Liver (tissue), 3 donors: ENCODE results near the gene PAGE2.

Experiments
- CTCF ChIP-seq: fragments of 150-350 bp; IDR thresholded peaks from 2 replicates; pipeline ENCODE4 v1.5.1; 2017; ENCODE audit warnings: improper control_type of control experiment, low read depth, low read length; ENCODE audit not compliant: missing input control
- EGR1 ChIP-seq, 2 donors: IDR thresholded peaks; 2 replicates each; pipeline ENCODE4 v1.6.1; 2016 to 2018; ENCODE audit warnings: antibody characterized with exemption in 2 of 2, low read depth in 2 of 2
- GABPA ChIP-seq, 2 donors: IDR thresholded peaks in 1 of 2; conservative IDR thresholded peaks in 1 of 2; 2 replicates each; pipeline ENCODE4 v1.6.1; 2016; ENCODE audit warnings: antibody characterized with exemption in 2 of 2, mild to moderate bottlenecking in 1 of 2, moderate library complexity in 1 of 2
- NR2F2 ChIP-seq: IDR thresholded peaks from 2 replicates; pipeline ENCODE4 v1.6.1; 2016; ENCODE audit warnings: antibody characterized with exemption
- RAD21 ChIP-seq, 2 donors: IDR thresholded peaks; 2 replicates each; pipeline ENCODE4 v1.6.1; 2016; ENCODE audit warnings: antibody characterized with exemption in 2 of 2, mild to moderate bottlenecking in 2 of 2
- SP1 ChIP-seq: IDR thresholded peaks from 2 replicates; pipeline ENCODE4 v1.6.1; 2018; ENCODE audit warnings: antibody characterized with exemption, mild to moderate bottlenecking
- YY1 ChIP-seq: IDR thresholded peaks from 2 replicates; pipeline ENCODE4 v1.6.1; 2016; ENCODE audit warnings: antibody characterized with exemption, mild to moderate bottlenecking
- TF ChIP-seq, protein P1 (sequence below): IDR thresholded peaks from 2 replicates; pipeline ENCODE4 v1.6.1; 2016; ENCODE audit warnings: antibody characterized with exemption
- TF ChIP-seq, protein P2 (sequence below): IDR thresholded peaks from 2 replicates; pipeline ENCODE4 v1.6.1; 2016; ENCODE audit warnings: antibody characterized with exemption, mild to moderate bottlenecking
- donor health status: healthy.
- donor health status: healthy.

DNA sequence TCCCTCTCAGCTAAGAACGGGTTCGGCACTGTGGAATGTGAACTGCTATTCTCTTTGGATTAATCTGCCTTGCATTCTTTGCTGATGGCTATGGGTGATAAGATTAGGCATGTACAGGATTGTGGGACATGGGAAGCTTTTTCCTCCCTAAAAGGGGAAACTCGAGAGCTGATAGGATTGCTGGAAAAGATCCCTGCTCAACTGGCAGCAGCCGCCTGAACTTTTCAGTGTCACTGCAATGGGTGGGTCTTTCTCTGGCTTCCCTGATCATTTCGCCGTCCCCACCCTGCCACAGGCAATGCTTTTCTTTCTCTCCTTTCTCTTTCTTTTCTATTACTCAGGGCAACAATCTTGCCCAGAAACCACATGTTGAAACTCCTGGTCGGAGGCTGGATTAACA is 20.5 kb downstream of the PAGE2 start:
- TF ChIP-seq, protein P1, sequence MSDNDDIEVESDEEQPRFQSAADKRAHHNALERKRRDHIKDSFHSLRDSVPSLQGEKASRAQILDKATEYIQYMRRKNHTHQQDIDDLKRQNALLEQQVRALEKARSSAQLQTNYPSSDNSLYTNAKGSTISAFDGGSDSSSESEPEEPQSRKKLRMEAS = no peak
- TF ChIP-seq RAD21 (IDR thresholded peaks at IDR 0.05) = no peak
- TF ChIP-seq, protein P2, sequence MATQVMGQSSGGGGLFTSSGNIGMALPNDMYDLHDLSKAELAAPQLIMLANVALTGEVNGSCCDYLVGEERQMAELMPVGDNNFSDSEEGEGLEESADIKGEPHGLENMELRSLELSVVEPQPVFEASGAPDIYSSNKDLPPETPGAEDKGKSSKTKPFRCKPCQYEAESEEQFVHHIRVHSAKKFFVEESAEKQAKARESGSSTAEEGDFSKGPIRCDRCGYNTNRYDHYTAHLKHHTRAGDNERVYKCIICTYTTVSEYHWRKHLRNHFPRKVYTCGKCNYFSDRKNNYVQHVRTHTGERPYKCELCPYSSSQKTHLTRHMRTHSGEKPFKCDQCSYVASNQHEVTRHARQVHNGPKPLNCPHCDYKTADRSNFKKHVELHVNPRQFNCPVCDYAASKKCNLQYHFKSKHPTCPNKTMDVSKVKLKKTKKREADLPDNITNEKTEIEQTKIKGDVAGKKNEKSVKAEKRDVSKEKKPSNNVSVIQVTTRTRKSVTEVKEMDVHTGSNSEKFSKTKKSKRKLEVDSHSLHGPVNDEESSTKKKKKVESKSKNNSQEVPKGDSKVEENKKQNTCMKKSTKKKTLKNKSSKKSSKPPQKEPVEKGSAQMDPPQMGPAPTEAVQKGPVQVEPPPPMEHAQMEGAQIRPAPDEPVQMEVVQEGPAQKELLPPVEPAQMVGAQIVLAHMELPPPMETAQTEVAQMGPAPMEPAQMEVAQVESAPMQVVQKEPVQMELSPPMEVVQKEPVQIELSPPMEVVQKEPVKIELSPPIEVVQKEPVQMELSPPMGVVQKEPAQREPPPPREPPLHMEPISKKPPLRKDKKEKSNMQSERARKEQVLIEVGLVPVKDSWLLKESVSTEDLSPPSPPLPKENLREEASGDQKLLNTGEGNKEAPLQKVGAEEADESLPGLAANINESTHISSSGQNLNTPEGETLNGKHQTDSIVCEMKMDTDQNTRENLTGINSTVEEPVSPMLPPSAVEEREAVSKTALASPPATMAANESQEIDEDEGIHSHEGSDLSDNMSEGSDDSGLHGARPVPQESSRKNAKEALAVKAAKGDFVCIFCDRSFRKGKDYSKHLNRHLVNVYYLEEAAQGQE = no peak
- no peak for TF ChIP-seq SP1
- no peak for TF ChIP-seq CTCF
- TF ChIP-seq EGR1 (IDR thresholded peaks at IDR 0.05; ENCODE audit: low read depth in 2 of 2) = no peak
- TF ChIP-seq NR2F2 = no peak
- no peak for TF ChIP-seq YY1
- no peak for TF ChIP-seq GABPA (IDR thresholded peaks at IDR 0.05 in 1 of 2, conservative IDR thresholded peaks at IDR 0.05 in 1 of 2)
